Chondrocyte (in vitro differentiated cells): ENCODE data around the gene CGB7. TPM values are rescaled to one million over a fixed set of nuclear protein-coding genes. Genes with fewer than 3 reads are reported as not detected.

Experiments
- DNase-seq: peaks from one replicate; pipeline ENCODE4 v3.0.0; 2021; ENCODE audit warnings: mixed read lengths, low spot score
- H3K27ac Mint-ChIP-seq: one replicate; pipeline ENCODE4 v1.8.0; 2021; ENCODE audit warnings: mild to moderate bottlenecking, moderate library complexity, mixed read lengths; ENCODE audit not compliant: unreplicated experiment
- H3K27me3 Mint-ChIP-seq: 2 replicates; pipeline ENCODE4 v1.8.0; 2021; ENCODE audit warnings: low read depth, mixed read lengths
- H3K36me3 Mint-ChIP-seq: 2 replicates; pipeline ENCODE4 v1.8.0; 2021; ENCODE audit warnings: low read depth, mixed read lengths
- H3K4me1 Mint-ChIP-seq: 2 replicates; pipeline ENCODE4 v1.8.0; 2021; ENCODE audit warnings: low read depth, mild to moderate bottlenecking, mixed read lengths
- H3K4me3 Mint-ChIP-seq: one replicate; pipeline ENCODE4 v1.8.0; 2021; ENCODE audit warnings: mild to moderate bottlenecking, moderate library complexity, mixed read lengths; ENCODE audit not compliant: unreplicated experiment
- H3K9me3 Mint-ChIP-seq: 2 replicates; pipeline ENCODE4 v1.8.0; 2021; ENCODE audit warnings: low read depth, mixed read lengths
- CTCF ChIP-seq: fragments of 200-600 bp; sonication (generic); IDR thresholded peaks from 2 replicates; pipeline ENCODE4 v1.5.0; 2021; ENCODE audit warnings: antibody characterized with exemption, mild to moderate bottlenecking, moderate library complexity
- total RNA-seq: library from RNA; stranded (reverse); gene quantifications from 3 replicates; pipeline ENCODE4 v1.2.1, GENCODE V29; 2021

Gene CGB7
- total RNA-seq, 1 donor from 2014 or later = 0.52 TPM

GRCh38 chr19:49017666-49018351 lies 39.7 kb downstream of the CGB7 start:
- Mint-ChIP-seq H3K36me3 (peaks cover 7% of the 10 kb centered on the region), H3K27ac (no peak overlapping the region), H3K4me1 (peaks cover 10% of the 10 kb centered on the region), H3K27me3 (peaks cover 4% of the 10 kb centered on the region), H3K9me3 (no peaks in the 10 kb centered on the region), H3K4me3 (peak overlapping the region; percentile 61)
- no peak for DNase-seq
- TF ChIP-seq CTCF = peak; percentile 81

GRCh38 chr19:49017041-49017665 lies 40.4 kb downstream of the CGB7 start, which contains the start of gene LHB:
Gene LHB (minus strand): TSS chr19:49017091. CDS start chr19:49017081, 10 bp downstream.
- H3K36me3 Mint-ChIP-seq = peaks cover 7% of the 10 kb centered on the region
- peaks cover 4% of the 10 kb centered on the region for H3K27me3 Mint-ChIP-seq
- TF ChIP-seq CTCF = no peak
- no peaks in the 10 kb centered on the region for H3K9me3 Mint-ChIP-seq
- peaks cover 10% of the 10 kb centered on the region for H3K4me1 Mint-ChIP-seq
- no peak for DNase-seq
- H3K27ac Mint-ChIP-seq = no peak within 1 kb of the TSS
- peak within 1 kb of the TSS; percentile 61 for H3K4me3 Mint-ChIP-seq

GRCh38 chr19:49016067-49016839 lies 41.3 kb downstream of the CGB7 start:
- peaks cover 8% of the 10 kb centered on the region for H3K4me1 Mint-ChIP-seq
- peaks cover 9% of the 10 kb centered on the region for H3K36me3 Mint-ChIP-seq
- no peak for TF ChIP-seq CTCF
- no peak overlapping the region for H3K27ac Mint-ChIP-seq
- peaks cover 4% of the 10 kb centered on the region for H3K27me3 Mint-ChIP-seq
- no peak for DNase-seq
- no peak overlapping the region for H3K4me3 Mint-ChIP-seq
- no peaks in the 10 kb centered on the region for H3K9me3 Mint-ChIP-seq

- no peak for DNase-seq
- H3K4me1 Mint-ChIP-seq = peaks cover 5% of the 10 kb centered on the region
- H3K27me3 Mint-ChIP-seq = peaks cover 4% of the 10 kb centered on the region
- H3K9me3 Mint-ChIP-seq = no peaks in the 10 kb centered on the region
- H3K36me3 Mint-ChIP-seq = peaks cover 14% of the 10 kb centered on the region
- no peak overlapping the region for H3K4me3 Mint-ChIP-seq
- no peak for TF ChIP-seq CTCF
- H3K27ac Mint-ChIP-seq = no peak overlapping the region
Measured at GRCh38 chr19:49014870-49015255, 42.7 kb downstream of the CGB7 start.

- peaks cover 14% of the 10 kb centered on the region for H3K36me3 Mint-ChIP-seq
Measured at GRCh38 chr19:49014123-49014869, 43.3 kb downstream of the CGB7 start.

More at GRCh38 chr19:49014123-49014869, 43.3 kb downstream of the CGB7 start:
- no peak for DNase-seq
- Mint-ChIP-seq H3K4me1 (peaks cover 4% of the 10 kb centered on the region), H3K27ac (no peak overlapping the region), H3K9me3 (no peaks in the 10 kb centered on the region), H3K27me3 (peaks cover 4% of the 10 kb centered on the region), H3K4me3 (no peak overlapping the region)
- no peak for TF ChIP-seq CTCF
